ENCODE results near the gene INAFM1.

DNA sequence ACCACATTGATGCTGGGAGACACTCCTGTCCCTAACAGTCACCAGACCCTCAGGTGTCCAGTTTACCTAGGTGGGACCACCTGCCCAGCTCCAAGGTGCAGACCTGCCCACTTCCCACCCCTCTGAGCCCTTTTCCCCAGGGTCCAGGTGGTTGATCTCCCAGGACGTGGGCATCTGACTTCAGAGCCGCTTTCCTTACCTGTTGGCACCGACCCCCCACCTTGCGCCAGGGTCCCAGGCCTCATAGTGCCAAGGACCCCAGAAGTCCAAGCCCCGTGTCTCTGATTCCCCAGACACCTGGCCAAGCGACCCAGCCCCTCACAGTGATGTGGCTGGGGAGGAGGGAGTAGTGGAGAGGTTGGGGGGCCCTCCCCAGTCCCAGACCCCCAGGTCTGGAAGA is 34.1 kb upstream of the INAFM1 start:
- no peak for TF ChIP-seq GATA2 (IDR thresholded peaks at IDR 0.05; ENCODE audit: low read depth, low read length)
- TF ChIP-seq GATA3 (IDR thresholded peaks at IDR 0.05; ENCODE audit: low read depth, low read length): no peak

Measured in SH-SY5Y (cell line).